GM18868 (cell line): ENCODE results near the gene COBLL1.
"Not testable (repeated sequence)": the region's sequence is repeated elsewhere in the genome, so short reads cannot be mapped to it uniquely, and the experiment has no call there.

Experiments used
- ATAC-seq: cut with Tn5 transposase; IDR thresholded peaks from one replicate; pipeline ENCODE4 v1.9.1; 2021; ENCODE audit warnings: mild to moderate bottlenecking, moderate library complexity; ENCODE audit not compliant: unreplicated experiment

COBLL1 gene

DNA sequence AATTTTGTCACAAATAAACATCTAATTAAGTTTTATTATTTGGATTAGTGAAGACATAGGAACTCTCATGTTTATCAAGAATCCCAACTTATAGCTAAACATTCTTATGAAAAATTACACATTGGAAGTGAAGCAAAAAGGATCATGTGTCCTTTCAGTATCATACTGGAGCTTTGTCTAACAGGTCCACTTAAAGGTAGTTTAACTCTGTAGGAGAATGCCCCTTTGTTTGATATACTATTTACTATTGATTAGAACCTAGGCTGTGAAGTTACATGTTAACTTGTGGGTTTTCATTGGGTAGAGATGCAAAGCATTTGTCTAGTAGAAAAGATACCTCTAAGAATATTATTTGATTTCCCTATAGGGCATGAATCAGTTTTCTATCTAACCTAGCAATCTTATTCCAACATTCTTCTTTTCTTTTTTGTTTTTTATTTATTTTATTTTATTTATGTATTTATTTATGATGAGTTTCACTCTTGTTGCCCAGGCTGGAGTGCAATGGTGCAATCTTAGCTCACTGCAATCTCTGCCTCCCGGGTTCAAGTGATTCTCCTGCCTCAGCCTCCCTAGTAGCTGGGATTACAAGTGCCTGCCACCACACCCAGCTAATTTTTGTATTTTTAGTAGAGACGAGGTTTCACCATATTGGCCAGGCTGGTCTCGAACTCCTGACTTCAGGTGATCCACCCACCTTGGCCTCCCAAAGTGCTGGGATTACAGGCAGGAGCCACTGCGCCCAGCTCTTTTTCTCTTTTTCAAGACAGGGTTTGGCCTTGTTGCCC, 18.5 kb upstream of the COBLL1 start:
- not testable (repeated sequence) for ATAC-seq

DNA sequence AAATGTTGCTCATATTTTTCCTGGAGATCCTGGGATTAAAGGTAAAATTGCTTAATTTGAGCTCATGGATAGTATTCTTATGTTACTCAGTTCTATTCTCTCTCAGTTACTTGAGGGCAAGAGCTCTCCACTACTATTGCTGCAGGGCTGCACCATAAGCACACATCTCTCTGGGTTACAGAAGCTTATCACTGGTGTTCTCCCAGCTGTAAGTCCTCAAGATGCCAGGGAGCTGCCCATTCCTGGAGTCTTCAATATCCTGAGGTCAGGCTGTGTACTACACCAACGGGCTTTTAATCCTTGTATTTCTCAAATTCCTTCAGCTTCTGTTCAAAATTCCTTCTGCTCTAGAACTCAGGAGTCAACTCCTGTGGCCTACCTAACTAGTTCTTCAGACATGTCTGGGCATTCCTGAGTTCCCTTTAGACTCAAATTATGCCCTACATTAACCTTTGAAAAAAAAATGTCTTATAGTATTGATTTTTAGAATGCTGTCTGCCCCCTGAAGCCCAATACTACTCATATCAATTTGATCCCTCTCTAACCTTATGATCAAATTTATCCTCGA, 17.7 kb upstream of the COBLL1 start:
- ATAC-seq = no peak

DNA sequence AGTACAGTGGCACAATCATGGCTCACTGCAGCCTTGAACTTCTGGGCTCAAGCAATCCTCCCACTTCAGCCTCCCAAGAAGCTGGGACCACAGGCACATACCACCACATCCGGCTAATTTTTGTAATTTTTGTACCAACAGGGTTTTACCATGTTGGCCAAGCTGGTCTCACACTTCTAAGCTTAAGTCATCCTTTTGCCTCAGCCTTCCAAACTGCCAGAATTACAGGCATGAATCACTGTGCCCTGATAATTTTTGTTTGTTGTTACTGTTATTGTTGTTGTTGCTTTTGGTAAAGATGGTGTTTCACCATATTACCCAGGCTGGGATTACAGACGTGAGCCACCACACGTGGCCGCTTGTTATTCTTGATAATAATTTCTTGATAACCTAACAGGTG, 10.5 kb upstream of the COBLL1 start:
- no peak for ATAC-seq

GRCh38 chr2:164850235-164850634, 8.6 kb upstream of the COBLL1 start:
- ATAC-seq = no peak

DNA sequence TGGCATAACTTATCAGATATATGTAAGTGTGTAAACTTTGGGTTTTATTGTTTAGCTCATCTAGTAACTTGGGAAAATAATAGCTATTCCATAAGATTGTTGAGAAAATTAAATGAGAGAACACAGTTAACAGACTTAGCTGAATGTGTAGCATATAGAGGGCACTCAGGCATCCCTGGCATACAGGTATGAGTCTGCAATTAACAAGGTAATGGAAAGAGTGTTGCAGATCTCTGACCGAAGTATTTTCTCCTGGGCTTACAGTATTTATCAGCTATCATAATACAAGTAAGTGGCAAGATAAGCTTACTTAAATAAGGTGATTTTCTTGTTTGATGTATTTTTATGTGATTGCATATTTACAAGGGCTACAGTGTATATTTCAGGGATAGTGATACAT, 7.9 kb upstream of the COBLL1 start:
- no peak for ATAC-seq

DNA sequence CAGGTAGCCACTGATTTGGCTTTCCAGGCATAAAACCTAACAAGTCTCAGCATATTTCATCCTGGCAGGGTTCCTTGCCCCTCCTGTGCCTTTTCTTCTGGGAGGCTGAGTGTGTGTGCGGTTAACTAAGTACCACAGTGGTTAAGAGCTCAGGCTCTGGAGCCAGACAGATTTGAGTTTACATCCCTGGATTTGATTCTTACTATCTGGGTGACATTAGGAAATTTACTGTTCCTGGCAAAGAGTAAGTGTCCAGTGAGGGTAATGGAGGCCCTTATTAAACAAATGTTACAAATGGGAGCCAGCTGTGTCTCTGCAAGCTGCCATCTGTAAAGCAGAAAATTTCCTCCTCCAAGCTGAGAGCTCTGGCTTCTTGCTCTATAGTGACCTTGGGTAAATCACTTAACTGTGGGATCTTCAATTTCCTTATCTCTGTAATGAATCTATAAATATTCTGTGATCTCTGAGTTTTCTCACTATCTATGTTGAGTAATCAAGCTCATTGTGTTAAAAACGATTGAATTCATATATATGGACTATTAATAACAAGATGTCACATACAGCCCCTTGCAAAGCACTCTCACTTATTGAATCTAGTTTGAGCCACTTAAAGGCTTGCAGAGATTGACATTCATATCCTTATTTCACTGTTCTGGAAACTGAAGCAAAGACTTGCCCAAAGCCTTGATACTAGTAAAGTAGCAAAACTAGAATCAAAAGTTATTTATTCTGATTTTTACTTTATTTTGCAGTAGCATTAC, 6.5 kb upstream of the COBLL1 start:
- ATAC-seq = no peak

DNA sequence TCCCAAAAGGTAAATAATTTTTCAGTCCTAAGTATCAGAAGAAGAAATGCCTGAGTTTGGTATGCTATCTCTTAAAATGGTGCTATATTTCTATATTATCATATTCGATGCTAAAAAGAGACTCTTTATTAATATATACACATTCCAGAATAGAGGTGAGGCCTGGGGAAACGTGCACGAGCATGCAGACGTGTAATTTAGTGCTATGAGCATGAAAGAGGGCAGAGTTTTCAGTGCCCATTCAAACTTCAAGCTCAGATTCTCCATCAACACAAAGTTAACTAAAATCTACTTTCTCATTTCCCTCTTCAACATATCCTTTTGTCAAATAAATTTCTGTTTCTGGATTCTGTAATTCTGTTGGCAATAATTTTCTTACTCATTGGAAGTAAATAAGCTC, 5.7 kb upstream of the COBLL1 start:
- no peak for ATAC-seq

DNA sequence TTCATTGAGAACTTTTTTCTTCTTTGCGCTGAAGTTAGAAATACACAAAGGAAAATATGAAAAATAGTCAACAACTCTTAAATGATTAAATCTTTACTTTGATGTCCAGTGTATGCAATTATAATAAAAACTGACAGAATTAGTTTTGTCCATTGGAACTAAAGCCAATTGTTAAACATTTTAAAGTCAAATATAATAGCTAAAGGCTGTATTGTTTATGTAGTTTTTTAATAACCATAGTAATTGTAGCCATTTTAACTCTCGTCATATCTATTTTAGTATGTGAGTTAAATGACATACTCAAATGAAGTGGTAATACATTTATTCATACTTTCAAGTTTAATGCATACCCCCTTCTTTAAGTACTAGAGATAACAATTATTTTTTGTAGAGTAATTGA, 4.7 kb upstream of the COBLL1 start:
- no peak for ATAC-seq

DNA sequence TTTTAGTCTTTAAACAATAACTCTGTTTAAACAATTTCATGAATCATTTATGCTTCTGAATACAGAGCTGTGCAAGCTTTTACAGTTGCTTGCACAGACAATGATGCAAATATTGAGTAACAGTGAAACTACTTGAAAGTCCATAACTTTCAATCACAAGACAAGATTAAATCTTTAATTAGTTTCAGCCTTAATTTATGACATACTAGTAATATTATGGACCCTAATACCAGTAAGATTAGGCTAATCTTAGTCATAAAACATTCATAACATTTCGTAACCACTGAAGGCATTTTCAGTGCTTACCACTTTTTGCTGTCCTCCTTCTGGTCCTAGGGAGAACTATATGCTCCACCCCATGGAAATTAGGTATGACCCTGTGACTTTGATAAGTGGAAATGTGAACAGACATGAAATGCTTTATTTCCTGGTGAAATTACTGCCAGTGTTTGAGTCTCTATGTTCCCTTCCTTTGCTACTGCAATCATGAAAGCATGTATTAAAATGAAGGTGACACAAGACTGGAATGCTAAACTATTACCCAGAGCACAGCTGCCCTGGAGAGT, 1.8 kb upstream of the COBLL1 start:
- no peak for ATAC-seq

DNA sequence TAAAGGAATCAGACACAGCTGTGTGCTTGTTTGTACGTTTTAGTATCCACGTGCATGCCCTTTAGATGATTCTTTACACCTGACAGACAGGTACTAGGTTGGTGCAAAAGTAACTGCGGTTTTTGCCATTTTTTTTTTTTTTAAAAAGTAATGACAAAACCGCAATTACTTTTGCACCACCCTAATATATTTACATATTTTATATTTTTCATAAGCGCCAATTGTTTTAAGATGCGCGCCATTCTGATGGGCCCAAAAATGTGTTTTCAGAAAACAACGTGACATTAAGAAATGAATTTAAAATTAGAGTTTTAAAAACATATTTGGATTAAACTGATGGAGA, 972 bp upstream of the COBLL1 start:
- no peak for ATAC-seq

DNA sequence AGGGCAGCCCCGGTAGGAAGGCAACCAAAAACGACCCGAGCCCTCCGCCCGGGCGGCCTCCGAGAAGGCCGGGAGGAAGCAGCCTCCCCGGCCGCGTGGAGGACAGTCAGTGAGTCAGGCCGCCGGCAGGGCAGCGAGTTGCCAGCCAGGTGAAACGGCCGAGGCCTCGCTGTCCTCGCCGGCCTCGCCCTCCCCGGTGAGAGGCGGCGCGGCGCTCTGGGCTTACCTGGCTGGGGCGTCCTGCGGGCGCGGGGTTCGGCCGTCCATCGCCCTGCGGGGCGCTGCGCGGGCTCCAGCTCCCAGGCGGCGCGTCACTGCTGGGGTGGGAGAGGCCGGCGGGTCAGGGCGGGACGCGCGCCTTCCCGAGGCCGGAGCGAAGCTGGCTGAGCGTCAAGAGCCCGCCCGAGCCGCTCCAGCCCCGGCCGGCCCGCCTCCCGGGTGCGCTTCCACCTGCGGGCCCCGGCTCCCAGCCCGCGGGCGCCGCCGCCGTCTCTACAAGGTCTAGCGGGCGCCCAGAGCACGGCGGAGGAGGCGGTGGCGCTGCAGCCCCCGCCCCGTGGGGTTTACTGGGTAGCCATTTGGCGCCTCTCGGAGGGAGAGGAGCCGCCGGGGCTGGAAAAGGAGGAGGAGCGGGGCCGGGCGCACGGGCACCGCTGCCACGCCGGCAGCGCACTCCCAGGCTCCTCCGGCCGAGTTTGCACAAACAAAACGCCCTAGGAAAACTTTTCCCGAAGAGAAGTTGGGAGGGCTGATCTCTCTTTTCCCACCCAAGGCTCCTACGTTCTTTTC, 499 bp downstream of the COBLL1 start:
- ATAC-seq = peak; percentile 65

DNA sequence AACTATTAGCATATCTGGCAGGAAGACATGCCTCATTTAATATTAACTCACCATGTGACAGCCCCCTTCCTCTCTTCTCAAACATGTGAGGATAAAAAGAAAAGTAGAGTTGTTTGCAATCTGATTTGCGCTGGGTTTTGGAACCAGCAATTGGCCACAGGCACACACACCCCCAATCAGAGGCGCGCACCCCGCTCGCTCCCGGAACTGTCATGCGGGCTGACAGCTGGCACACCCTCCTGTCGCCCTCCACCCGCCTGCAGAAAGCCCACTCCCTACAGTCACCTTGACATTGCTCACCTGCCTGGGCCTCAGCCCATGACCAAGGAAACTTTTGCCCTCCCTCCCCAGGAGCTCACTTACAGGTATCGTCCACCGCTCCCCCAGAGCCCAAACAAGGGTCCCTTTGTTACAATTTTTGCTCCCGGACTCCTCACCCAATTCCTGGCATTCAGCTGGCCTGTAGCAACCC, 1.1 kb downstream of the COBLL1 start:
- ATAC-seq = no peak

GRCh38 chr2:164839914-164840457, 1.6 kb downstream of the COBLL1 start:
- no peak for ATAC-seq

- ATAC-seq = no peak
These were observed 3.8 kb downstream of the COBLL1 start for GRCh38 chr2:164837807-164838206.

DNA sequence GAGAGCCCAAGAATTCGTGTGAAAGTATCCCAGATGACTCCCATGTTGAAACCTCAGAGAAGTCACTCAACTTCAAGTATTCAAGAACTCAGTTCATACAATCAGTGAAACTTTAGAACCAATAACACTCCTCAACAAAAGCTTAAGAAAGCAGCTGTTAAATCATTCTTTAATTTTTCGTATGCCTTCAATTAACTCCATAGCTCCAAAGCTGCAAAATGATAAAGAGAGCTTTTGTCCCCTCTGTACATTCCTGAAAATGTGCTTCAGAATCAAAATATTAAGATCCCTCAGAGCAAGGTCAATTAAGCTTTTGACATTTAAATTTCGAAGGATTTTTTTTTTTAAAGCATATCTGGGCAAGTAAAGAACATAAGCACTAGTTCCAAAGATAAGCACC, 4.7 kb downstream of the COBLL1 start:
- ATAC-seq = no peak

DNA sequence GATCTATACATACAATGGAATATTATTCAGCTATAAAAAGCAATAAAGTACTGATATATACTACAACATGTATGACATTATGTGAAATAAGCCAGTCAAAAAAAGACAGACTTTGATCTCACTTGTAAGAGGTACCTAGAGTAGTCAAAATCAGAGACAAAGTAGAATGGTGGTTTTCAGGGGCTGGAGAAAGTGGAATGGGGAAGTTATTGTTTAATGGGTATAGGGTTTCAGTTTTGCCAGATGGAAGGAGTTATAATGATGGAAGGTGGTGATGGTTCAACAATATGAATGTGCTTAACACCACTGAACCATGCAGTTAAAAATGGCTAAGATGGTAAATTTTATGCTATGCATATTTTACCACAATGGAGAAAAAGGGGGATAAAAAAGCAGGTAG, 6.3 kb downstream of the COBLL1 start:
- ATAC-seq = no peak

DNA sequence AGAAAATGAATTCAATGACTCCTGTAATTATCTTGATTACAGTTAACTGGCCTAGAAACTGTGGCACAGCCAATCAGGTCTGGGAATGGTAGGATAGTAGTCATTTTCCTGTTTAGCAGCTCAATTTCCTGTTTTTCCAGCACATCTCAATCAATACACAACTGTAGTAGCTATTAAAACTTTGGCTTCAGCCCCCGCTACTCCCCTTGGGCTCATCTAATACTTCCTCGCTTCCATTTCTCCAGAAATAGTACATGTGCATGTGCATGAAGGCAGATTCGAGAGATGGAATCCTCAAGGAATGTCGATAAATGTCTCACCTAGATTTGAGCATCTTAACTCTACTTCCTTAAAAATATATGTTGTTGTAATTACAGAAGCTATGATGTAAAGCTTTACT, 9.7 kb downstream of the COBLL1 start:
- no peak for ATAC-seq

GRCh38 chr2:164831180-164831579, 10.4 kb downstream of the COBLL1 start:
- ATAC-seq = no peak

- no peak for ATAC-seq
These were observed 15.1 kb downstream of the COBLL1 start for GRCh38 chr2:164826293-164827243.

DNA sequence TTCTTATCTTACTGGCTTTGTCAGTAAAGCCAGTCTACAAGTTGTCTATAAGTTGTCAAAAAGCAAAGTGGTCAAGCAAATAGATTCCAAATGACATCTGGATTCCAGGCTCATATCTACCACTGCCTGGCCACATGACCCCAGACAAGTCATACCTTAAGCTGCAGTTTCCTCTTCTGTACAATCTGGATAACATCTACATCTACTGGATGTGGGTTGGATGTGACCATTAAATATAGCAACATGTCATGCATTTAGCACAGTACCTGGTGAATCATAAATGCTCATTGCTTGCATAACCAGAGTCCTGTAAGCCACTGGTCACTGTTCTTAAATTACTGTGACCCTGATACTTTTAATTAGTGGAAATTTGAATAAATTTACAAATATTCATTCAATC, 16.8 kb downstream of the COBLL1 start:
- ATAC-seq = no peak
